ENCODE results near the gene KCNJ12.
"Not testable (repeated sequence)": the region's sequence is repeated elsewhere in the genome, so short reads cannot be mapped to it uniquely, and the experiment has no call there.

KCNJ12 gene

DNA sequence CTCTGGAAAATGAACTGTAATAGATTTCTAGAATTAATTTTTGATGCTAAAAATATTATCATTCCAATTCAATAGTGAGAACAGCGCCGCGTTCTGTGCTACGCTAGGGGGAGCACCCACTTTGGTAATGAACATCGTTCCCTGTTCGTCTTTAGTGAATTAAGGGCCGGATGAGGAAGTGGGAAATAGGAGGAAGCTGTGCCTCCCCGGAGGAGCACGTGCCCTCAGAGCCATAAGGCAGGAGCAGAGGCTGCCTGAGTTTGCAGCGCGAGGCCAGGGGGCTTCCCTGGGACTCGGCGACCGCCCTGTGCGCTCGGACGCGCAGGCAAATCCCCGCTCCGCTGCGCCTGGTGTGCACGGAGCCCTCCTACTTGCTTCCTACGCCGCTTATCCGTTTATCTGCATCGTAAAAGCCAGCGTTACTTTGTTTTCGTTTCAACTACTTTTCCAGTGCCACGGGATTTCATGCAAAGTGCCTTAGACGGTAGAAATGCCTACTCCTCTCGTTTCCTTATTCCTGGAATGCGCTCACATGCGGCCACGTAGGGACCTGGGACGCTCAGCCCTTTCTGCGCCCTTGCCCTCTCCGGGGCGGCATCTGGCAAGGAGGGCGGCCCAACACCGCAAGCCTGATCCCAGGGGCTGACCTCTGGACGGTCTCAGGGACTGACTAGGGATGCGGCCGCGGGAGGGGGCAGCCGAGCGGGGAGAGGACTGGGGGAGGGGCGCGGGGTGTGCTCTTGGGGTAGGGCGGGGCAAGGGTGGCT is 76.4 kb downstream of the KCNJ12 start:
- DNase-seq (ENCODE audit: low read depth in 2 of 2) = no peak

DNA sequence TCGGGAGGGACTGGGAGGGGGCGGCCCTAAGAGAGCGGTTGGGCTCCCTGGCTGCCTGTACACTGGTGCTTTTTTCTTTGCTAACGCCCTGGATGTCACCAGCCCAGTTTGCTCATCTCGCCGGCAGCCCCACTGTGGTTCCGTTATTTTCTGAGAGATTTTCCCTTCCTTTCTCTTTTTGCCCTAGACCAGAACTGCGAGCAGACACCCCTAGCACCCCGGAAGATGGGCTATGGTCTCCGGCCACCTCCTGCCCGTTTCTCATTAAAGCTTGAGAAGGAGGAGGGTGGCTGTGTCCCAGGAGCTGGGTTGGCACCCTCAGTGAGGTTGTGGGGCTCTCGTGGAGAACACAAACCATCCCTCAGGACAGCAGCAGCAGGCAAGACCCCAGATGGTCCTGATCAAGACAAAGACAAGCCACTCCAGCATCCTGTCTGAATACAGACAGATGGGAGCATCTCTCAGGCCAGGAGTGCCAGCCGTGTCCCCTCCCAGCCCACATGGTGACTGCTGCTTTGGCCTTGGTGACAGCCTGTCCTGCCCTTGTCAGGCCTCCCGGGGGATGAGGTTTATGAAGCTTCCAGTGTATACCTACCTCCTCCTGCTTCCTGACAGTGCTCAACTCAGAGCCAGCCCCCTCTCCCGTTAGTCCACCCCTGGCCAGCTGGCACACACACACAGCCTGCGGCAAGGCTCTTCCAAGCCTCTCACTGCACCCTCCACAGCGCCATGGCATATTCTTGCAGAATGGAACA is 77.2 kb downstream of the KCNJ12 start:
- DNase-seq (ENCODE audit: low read depth in 2 of 2) = no peak

DNA sequence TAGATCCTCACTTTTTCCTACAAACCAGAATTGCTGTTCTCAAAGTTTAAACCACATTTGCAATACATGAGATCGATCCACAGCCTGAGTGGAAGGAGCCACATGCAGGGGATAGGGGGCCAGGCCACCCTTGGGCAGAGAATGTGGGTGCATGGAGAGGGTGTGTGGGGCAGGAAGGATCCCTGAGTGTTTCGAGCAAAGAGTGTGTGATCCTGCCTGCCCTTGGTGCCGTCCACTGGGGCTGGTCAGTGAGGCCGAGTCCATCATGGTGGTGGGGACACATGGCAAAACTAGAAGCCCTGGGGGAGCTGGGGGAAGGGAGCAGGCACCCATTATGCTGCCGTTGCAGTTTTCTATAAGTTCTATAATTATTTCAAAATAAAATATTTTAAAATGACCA is 77.8 kb downstream of the KCNJ12 start:
- DNase-seq (ENCODE audit: low read depth in 2 of 2) = not testable (repeated sequence)

DNA sequence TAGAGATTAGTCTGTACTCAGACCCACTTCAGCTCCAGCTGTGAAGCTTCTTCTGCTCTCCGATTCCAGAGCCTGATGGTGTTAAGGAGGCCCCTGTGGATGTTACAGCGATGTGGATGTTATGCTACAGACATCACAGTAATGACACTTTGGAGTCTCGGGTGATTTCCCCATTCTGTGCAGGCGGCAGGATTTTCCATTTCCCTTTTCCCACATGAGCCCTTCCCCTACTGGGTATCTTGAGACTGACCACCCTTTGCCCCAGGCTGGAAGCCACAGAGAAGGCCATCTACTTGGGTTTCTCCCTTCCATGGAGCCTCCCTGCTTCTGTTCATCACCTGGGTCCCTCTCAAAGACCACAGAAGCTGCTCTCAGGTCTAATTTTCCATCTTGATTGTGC is 78.3 kb downstream of the KCNJ12 start:
- no peak for DNase-seq (ENCODE audit: low read depth in 2 of 2)

DNA sequence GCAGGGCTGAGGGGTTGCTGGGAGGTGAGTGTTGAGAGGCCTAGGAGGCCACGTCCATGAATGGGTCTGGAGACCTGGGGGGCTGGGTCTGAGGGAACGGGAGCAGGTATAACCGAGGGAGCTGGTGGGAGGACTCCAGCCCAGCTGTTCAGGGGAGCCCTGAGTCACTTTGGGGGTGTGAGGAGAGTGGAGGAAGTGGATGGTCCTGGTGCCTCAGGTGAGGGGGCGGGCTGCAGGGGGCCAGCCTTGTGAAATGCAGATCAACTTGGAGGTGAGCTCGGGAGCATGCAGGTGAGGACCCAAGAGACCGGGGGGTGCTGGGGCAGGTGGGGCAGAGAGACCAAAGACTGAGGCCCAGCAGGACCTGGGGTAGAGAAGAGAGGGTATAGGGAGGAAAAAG is 79.6 kb downstream of the KCNJ12 start:
- DNase-seq (ENCODE audit: low read depth in 2 of 2) = no peak

DNA sequence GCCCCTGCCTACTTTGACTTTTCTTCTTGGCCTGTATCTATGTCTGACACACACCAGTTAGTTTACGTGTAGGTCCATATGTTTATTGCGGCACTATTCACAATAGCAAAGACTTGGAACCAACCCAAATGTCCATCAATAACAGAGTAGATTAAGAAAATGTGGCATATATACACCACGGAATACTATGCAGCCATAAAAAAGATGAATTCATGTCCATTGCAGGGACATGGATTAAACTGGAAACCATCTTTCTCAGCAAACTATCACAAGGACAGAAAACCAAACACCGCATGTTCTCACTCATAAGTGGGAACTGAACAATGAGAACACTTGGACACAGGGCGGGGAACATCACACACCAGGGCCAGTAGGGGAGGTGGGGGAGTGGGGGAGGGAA is 80.3 kb downstream of the KCNJ12 start:
- not testable (repeated sequence) for DNase-seq (ENCODE audit: low read depth in 2 of 2)

DNA sequence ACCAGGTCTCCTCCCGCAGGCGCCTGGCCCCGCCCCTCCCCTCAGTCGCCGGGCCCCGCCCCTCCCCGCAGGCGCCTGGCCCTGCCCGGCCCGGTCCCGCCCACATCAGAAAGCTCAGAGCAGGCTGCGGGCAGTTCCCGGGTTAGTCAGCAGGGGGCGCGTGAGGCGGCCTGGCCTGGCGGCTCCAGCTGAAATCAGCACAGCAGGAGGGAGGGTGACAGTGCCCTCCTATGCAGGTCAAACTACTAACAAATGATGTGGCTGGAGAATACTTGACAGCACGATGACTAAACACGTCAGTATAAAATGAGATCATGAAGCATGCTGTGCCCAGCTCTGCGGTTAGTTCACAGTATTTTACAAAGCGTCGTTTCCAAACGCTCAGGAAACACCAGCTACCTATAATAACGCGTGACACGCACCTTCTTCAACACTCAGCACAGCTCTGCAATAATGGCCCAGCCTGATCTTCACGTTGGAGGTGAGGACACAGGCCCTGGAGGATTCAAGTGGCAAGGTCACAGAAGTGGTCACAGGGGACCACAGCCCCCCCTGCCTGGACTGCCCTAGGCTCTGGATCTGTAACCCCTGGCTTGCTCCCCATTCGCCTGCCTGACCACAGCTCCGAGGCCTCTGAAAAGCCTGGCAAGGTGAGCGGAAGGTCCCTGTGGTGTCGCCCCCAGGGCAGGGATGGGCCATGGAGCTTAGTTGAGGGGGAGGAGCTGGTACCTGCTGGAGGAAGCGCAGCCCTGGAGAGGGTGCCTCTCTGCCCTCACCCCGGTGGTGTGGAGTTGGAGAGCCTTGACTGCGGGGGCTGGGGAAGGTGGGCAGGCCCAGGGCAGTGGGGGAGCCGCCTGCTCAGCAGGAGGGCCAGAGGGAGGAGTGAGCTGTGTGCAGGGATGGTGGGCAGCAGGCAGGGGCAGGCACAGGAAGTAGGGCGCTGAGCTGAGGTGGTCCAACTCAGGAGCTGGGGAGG is 81.2 kb downstream of the KCNJ12 start:
- DNase-seq (ENCODE audit: low read depth in 2 of 2) = peak; percentile 88 to 95

DNA sequence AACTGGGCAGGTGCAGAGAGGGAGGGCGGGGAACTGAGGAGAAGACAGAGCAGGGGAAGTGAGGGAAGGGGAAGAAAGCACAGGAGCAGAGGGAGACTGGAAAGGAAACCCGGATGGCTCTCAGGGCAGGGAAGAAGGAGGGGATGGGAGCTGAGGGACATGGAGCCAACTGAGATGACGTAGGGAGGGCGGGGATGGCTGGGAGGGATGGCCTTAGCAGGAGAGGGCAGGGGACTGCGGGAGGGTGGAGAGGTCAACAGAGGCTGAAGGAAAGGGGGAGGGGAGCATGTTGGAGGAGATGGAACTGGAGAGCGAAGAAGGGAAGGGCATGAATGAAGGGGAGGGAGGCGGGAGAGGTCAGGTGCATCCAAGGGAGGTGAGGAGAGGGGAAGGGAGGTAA is 81.9 kb downstream of the KCNJ12 start:
- DNase-seq (ENCODE audit: low read depth in 2 of 2) = no peak

DNA sequence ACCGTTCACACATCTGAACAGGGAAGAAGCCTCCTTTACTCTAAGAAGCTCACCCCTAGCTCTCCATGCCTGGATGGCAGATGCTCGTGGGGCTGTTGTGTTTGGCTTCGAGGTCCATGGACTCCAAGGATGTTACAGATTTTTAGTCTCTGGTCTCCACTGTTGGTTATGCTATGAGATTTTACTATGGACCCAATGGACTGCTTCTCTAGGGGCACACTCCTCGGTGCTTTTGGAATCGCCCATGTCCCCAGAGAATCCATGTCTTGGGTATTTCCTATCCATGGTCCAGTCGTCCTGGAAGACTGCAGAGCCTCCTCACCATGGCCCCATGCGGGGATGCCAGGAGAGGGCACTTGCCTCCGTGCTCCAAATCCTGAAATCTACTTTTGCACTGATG is 83.4 kb downstream of the KCNJ12 start:
- DNase-seq (ENCODE audit: low read depth in 2 of 2) = no peak

DNA sequence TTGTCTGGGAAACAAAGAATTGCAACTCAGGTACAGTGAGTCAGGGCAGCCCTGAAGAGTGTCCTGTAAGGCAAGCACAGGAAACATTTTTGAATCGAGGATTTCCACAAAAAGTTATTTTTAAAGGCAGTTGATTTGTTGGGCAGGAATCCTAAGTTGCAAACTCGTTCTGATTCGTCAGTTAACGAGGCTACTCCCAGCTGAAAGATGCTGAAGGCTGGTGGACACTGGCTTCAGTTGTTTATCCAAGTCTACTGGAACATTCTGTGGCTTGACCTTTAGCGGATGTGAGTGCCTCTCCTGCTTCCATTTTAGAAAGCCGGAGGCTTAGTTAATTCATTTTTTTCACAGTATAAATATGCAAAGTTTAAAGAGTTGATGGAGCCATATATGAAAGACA is 84.2 kb downstream of the KCNJ12 start:
- DNase-seq (ENCODE audit: low read depth in 2 of 2) = no peak

DNA sequence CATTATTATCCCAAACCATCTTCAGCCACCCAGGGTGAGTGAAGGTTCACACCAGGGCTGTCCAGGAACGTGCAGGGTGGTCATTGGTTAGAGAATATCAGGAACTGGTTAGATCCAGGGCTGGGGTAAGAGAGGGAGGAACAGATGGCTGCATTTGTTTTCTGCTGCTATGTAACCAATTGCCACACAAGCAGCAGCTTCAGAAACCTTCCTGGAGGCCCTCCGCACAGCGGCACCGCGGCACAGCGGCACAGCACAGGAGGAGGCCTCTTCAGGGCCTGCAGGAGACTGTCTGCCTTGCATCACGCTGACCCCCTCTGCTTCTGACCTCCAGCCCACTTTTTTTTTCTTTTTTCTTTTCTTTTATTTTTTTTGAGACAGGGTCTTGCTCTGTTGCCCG is 86.1 kb downstream of the KCNJ12 start:
- no peak for DNase-seq (ENCODE audit: low read depth in 2 of 2)

DNA sequence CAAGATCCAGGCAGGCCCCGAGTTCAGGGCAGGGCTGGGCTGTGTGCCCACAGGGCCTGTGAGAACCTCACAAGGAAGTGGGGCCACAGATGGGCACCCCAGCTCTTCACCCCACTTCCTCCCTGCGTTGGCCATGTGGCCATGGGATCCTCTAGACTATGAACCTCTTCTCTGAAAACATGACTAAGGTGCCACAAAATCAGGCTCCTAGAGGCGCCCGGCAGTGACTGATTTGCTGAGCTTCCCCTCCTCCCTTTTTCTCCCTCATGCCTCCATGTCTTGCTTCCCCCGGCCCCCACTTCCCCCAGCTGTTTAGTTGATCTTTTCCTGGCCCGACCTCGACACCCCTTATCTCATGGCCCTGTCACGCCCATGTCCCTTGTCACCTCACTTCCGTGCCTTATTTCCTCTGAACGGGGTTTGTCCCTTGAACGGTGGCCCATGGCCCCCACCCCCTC is 87.1 kb downstream of the KCNJ12 start:
- no peak for DNase-seq (ENCODE audit: low read depth in 2 of 2)

DNA sequence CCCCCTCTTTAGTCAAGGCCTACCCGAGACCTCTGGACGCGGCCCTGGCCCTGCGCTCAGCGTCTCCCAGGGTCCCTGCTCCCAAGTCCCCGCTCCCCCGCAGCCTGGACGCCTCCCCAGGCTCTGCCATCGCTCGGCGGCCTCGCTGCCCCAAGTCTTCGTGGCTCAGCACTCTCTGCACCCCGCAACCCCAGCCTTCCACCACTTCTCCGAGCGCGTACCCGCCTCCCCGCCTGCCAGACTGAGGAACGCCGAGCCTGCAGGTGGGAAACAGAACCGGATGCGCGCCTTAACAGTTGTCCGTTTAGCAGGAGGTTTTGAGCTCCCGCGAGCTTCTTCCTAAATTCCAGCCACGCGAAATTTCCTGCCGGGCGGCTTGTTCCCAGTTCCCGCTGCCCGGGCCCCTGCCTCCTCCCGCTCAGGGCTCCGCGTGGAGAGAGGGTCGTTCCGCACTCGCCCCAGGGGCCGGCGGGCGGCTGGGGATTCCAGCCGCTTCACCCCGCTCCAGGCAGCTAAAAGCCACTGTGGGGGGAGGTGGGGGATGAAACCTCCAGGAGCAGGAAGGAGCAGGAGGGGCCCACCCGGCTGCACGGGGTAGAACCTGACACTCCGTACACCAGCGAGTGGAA is 87.7 kb downstream of the KCNJ12 start:
- no peak for DNase-seq (ENCODE audit: low read depth in 2 of 2)

DNA sequence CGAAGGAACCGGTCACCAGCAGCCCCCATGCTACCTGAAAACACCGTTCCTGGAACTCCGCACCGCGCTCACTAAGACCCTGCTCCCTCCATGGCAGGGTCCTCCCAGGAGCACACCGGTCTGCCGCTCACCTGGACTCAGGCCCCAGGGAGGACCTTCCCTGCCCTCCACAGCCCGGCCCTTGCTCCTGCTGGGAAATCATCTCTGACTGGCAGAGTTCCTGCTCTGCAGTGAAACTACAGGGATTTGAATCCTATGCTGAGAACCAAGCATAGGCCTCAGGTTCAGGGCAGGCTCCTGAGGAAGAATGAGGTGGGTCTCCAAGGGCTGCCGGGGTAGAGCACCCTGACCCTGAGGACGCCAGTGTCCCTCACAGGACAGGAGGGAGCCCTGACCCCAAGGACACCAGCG is 88.5 kb downstream of the KCNJ12 start:
- DNase-seq (ENCODE audit: low read depth in 2 of 2) = no peak

DNA sequence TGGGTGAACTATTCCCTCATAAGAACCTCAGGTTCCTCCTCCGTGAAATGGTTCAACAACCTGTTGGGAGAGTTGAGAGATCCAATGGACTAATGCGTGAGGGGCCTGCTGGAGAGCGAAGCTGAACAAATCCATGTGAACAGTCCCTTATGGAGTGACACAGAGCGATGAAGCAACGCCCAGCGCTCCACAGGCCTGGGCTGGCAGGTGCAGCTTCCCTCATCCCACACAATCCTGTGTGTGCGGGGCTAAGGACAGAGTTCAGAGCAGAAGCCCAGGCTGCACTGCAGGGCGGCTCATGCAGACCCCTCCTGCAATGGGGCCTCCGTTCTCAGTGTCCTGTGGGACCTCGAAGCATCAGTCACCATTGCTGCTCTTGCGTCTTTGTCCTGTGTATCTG is 90.4 kb downstream of the KCNJ12 start:
- no peak for DNase-seq (ENCODE audit: low read depth in 2 of 2)

DNA sequence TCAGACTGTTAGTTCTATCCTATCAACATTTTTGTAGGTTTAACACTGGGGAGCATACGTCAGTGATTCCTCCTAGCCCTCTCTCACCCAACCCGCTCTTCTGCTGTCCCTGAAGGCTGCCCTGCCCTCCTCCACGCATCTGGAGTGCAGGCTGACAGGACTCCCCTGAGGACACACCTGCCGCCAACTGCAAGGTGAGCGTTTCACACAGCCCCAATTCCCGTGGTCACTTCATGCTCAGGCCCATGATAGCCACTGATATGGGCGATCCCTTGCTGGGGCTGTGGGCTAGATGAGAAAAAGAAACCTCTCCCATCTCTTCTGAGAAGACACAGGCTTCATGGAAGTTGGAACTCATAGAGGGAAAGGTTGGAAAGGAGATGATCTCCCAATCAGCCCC is 91.0 kb downstream of the KCNJ12 start:
- DNase-seq (ENCODE audit: low read depth in 2 of 2) = no peak

DNA sequence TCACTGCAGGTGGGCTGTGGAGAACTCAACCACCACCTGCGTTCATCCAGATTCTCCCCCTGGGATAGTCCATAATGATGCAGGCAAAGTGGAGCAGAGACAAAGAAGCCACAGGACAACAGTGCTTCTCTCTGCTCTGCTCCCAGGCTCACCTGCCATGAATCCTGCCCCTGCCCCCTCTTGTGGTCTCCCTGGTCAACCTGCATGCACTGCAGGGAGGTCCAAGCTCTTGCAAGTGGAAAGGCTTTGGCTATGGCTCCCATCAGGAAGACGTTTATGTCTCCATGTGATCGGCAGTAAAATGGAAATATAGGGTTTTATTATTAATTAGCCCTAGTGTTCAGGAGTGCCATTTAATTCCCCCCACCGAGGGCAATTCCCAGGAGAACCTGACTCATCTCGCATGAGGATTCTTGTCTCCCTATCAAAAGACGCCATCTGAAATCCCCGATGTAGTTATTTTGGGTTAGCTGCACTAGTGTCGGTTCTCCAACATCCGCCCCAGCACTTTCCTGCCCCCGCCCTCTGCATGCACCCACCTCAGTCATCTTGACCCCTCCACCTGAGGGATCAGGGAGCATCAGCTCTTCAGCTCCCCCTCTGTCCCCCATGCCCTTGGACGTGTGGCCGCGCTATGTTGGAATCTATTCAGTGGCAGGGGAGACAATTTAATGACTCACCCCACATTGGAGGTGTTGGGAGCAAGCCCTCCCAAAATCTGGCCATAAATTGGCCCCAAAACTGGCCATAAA is 91.8 kb downstream of the KCNJ12 start:
- no peak for DNase-seq (ENCODE audit: low read depth in 2 of 2)
